HG03025 (cell line): Measurements from ENCODE around the gene PRR36.
"Not testable (repeated sequence)": the region's sequence is repeated elsewhere in the genome, so short reads cannot be mapped to it uniquely, and the experiment has no call there.

Source experiments
- ATAC-seq: cut with Tn5 transposase; IDR thresholded peaks from one replicate; pipeline ENCODE4 v1.9.1; 2021; ENCODE audit warnings: mild to moderate bottlenecking, moderate library complexity; ENCODE audit not compliant: unreplicated experiment, low FRiP score

The PRR36 gene

GRCh38 chr19:7861619-7862412 lies 12.4 kb downstream of the PRR36 start:
- ATAC-seq, result no peak

GRCh38 chr19:7860714-7861618 lies 13.2 kb downstream of the PRR36 start:
- no peak for ATAC-seq

- ATAC-seq, result no peak
Measured at GRCh38 chr19:7859831-7860713, 14.1 kb downstream of the PRR36 start.

GRCh38 chr19:7859087-7859486 lies 15.1 kb downstream of the PRR36 start:
- not testable (repeated sequence) for ATAC-seq

DNA sequence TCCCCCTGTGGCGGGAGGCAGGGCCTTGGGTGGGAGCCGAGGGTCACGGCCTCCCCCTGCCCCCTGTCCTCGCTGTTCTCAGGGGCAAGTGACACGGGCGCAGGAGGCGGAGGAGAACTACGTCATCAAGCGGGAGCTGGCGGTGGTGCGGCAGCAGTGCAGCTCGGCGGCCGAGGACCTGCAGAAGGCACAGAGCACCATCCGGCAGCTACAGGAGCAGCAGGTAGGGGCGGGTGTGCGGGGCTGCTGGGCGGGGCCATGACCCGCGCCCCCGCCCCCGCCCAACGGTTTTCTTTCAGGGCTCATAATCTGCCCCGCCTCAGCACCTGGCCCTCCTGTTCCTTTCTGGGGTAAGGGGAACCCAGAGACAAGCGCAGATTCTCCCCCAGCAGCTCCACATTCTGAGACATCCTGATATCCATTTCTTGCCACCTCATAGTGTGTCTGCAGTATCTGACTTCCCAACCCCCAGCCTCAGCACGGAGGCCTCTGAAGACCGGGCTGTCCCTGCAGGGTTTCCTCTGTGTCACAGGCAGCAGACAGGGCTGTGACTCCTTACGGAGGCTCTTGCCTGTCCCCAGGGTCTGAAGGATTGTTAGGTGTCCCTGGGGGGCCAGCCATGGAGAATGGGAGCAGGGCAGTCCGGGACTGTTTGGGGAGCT lies 15.9 kb downstream of the PRR36 start:
- no peak for ATAC-seq

DNA sequence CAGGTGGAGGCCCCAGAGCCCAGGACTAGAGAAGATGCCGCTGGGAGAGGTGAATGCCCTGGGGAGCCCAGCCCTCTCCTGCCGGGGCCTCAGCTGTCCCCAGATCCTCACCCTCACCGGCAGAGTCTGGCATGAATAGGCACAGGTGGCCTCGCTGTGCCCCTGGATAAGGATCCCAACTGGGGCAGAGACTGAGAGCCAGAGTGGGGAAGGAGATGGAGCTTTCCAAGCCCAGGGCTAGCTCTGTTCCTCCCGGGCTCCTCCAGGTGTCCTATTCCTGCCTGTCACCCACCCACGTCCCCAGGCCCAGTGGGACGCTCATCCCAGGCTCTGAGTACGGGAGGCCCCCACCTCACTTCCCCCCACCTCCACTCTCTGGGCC lies 16.5 kb downstream of the PRR36 start:
- no peak for ATAC-seq

GRCh38 chr19:7856679-7857663 lies 17.2 kb downstream of the PRR36 start:
- no peak for ATAC-seq

DNA sequence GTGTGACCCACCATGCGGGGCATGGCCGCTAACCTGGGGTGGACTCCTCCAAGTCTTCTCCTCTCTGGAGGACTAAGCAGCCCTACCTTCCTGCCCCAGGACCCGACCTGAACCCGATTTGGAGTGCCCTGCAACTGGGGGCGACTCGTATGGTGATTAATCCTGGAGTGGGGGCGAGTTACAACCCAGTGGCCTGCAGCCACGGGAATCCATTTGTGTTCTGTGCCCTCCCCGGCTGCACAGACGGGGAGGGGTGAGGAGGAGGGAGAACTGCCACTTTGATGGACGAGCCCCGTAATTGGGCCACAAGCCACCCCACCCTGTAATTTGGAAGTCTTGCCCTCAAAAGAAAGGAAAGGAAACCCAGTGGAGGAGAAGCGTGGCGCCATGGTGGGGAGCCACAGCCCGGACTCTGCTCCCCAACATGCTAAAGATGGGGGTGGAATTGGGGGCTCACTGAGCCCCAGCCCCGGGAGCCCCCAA lies 18.0 kb downstream of the PRR36 start:
- ATAC-seq, result no peak

- ATAC-seq, result no peak
Measured at GRCh38 chr19:7855426-7856108, 18.6 kb downstream of the PRR36 start.

DNA sequence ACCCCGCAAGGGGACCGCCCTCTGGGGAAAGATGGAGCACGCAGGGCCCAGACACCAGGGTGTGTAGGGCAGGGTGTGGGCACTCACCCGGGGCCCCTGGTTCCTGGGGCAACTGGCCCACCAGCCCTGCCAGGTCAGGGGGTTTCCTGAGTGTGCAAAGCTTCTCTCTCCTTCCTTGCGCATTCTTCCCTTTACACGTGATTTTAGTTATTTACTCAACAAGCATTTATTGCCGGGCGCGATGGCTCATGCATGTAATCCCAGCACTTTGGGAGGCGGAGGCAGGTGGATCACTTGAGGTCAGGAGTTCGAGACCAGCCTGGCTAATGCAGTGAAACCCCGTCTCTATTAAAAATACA lies 20.4 kb downstream of the PRR36 start:
- ATAC-seq, result no peak

- no peak for ATAC-seq
Measured at GRCh38 chr19:7852851-7853769, 21.1 kb downstream of the PRR36 start.

DNA sequence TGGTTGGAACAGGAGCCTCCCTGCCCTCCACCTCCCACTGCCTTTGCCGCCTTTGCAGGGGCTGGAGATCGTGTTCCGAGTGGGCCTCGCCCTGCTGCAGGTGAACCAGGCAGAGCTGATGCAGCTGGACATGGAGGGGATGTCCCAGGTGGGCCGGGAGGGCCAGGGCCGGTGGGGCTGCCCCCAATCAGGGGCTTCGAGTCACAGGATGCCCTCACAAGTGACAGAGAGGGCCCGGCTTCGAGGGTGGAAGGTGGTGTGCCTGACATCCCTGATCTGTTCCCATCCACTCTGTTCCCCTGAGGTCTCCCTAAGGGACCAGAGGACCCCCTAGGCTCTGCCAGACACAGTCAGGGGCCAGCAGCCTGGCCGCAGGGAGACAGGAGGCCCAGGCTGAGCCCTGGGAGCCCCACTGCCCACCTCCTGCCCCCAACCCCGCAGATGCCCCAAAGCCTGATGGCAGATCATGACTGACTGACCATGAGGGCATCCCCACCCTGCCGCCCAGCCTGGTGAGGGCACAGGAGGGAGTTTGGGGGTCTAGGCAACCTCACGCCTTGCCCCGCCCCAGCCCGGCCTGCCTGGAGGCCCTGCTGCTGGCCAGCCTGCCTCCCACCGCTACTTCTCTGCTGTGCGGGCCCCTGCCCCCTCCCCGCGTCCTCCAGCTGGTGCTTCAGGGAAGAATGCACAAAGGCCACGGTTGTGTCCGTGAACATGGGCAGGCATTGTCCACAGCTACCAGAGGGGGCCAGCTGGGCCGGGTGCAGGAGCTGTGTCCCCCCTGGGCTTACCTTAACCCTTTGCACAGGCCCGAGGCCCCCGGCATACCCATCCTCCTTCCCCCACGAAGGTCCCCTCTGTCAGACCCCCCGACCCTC lies 22.3 kb downstream of the PRR36 start:
- no peak for ATAC-seq

DNA sequence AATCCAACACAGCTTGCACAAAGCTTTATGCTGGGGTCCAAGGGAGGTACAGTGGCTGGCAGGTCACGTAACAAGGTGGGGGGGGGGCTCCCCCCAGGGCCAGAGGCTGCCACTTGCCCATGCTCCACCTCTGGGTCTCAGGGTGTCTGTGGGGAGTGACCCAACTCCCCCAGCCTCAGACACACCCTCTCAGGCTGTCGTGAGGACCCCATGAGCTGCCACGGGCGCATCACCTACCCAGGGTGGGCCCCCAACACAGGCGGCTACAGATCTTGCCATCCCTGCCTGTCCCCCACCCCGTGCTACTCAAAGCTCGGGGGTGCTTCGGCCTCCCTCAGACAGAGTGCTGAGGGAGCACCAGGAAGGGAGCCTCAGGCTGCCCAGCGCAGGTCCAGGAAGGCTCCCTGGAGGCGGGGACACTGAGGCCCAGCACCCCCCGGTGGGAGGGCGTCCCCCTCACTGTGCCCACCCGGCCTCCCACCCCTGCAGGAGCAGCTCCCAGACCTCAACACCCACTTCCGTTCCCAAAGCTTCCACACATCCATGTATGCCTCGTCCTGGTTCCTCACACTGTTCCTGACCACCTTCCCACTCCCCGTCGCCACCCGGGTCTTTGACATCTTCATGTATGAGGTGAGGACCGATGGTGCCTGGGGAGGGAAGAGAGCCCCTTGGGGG lies 23.1 kb downstream of the PRR36 start:
- no peak for ATAC-seq

DNA sequence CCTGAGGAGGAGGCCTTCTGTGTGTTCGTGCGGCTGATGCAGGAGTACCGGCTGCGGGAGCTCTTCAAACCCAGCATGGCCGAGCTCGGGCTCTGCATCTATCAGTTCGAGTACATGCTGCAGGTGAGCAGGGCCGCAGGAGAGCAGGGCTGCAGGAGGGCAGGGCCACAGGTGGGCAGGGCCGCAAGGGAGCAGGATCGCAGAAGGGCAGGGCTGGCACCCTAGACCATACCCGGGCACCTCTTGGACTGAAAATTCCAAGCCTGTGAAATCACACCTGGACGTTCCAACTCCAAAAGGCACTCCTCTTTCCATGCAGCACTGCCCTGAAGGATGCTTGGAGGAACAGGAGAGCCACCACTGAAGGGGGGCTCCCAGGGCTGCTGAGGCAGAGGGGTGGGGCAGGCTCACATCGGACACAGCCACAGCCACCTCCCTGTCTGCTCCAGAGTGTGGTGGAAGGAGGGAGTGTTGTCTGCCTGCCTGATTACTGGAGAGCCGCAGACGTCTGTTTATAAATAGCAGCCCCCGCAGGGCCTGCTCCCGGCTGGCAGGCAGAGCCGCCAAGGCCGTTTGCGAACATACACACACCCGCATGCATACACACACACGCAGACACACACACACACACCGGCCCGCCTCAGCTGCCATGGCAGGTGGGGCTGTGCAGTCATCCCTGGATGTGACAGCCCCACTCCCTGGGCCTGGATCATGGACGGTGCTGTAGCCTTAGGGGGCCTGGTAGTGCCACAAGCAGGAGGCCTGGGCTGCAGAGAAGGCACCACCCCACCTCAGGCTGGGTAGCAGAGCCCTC lies 24.0 kb downstream of the PRR36 start:
- ATAC-seq, result no peak

DNA sequence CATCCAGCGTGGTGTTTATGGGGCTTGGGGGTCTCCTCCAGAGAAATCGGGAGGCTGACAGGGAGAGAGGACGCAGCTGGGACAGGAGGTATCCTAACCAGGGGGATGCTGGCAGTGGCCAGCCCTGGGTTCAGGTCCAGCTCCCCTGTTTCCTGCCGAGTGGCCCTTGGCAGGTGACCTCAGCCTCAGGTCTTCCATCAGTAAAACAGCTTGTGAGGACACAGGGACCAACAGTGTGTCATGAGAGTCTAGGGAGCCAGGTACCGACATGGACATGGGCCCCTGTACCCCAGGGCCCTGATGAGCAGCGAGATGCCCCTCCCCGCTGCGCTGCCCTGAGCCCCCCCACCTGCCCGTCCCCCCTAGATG lies 24.6 kb downstream of the PRR36 start:
- ATAC-seq, result no peak
